ENCODE results near the gene FAM98B. TPM values are rescaled to one million over a fixed set of nuclear protein-coding genes. Genes with fewer than 3 reads are reported as not detected.
"Not testable (repeated sequence)": the region's sequence is repeated elsewhere in the genome, so short reads cannot be mapped to it uniquely, and the experiment has no call there.

FAM98B gene
- total and polyA plus RNA-seq, 8 donors, result 3.2 to 13.8 (median 5.7) TPM

DNA sequence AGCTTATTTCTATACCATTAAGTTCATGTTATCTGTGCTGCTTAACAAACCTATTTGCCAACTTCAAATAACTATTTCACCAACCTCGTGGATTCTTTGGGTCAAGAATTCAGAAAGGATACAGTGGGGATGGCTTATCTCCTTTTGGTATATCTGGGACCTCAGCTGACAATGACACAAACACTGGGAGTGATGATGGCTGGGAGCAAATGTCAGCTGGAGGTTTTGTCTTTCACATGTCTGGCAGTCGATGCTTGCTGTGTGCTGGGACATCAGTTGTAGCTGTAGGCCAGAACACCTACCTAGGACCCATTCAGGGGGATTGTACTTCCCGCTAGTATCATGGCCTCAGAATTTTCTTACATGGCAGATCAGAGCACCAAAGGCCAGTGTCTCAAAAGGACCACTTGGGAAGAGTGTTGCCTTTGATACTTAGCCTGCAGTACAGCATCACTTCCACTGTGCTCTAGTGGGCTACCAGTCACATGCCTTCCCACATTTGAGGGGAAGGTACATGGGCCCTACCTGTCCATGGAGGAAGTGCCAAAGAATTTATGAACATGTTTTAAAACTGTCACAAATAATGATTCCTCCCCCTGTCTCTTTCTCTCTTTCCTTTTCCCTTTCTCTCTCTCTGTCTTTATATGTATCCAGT lies 23.7 kb upstream of the FAM98B start:
- no peaks in the 10 kb centered on the region for H3K36me3 ChIP-seq
- H3K4me1 ChIP-seq, result no peaks in the 10 kb centered on the region
- H3K27ac ChIP-seq, result no peak overlapping the region
- ATAC-seq (no peak), DNase-seq (no peak), FAIRE-seq (no peak)
- WGBS, 2 donors, result 58 to 62% methylated on average over 3 of the region's 3 CpGs
- no peaks in the 10 kb centered on the region for H3K9me3 ChIP-seq
- H3K27me3 ChIP-seq, result no peaks in the 10 kb centered on the region
- intact Hi-C loops (cut with DNase I), result no loop called here
- no peak overlapping the region for H3K4me3 ChIP-seq
- TF ChIP-seq, protein P1, sequence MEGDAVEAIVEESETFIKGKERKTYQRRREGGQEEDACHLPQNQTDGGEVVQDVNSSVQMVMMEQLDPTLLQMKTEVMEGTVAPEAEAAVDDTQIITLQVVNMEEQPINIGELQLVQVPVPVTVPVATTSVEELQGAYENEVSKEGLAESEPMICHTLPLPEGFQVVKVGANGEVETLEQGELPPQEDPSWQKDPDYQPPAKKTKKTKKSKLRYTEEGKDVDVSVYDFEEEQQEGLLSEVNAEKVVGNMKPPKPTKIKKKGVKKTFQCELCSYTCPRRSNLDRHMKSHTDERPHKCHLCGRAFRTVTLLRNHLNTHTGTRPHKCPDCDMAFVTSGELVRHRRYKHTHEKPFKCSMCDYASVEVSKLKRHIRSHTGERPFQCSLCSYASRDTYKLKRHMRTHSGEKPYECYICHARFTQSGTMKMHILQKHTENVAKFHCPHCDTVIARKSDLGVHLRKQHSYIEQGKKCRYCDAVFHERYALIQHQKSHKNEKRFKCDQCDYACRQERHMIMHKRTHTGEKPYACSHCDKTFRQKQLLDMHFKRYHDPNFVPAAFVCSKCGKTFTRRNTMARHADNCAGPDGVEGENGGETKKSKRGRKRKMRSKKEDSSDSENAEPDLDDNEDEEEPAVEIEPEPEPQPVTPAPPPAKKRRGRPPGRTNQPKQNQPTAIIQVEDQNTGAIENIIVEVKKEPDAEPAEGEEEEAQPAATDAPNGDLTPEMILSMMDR (IDR thresholded peaks at IDR 0.05), result no peak

GRCh38 chr15:38436993-38437392 lies 16.9 kb upstream of the FAM98B start:
- intact Hi-C loops (cut with DNase I), result no loop called here
- TF ChIP-seq, protein P1 (IDR thresholded peaks at IDR 0.05), result no peak
- Histone ChIP-seq H3K4me3 (no peak overlapping the region), H3K4me1 (no peaks in the 10 kb centered on the region), H3K36me3 (no peaks in the 10 kb centered on the region), H3K9me3 (no peaks in the 10 kb centered on the region), H3K27ac (no peak overlapping the region), H3K27me3 (peaks cover 0 to 5% (median 0%) of the 10 kb centered on the region in 4 donors)
- DNase-seq (no peak), ATAC-seq (no peak), FAIRE-seq (no peak)
- 17 to 43% methylated on average over 1 of the region's 1 CpG for WGBS, 2 donors

GRCh38 chr15:38437603-38438002 lies 16.3 kb upstream of the FAM98B start:
- H3K27me3 ChIP-seq; H3K27ac ChIP-seq; DNase-seq; H3K36me3 ChIP-seq; H3K4me3 ChIP-seq; intact Hi-C loops (cut with DNase I); FAIRE-seq; ATAC-seq; H3K4me1 ChIP-seq; H3K9me3 ChIP-seq: not testable (repeated sequence)
- 63 to 64% methylated on average over 4 of the region's 4 CpGs for WGBS, 2 donors

DNA sequence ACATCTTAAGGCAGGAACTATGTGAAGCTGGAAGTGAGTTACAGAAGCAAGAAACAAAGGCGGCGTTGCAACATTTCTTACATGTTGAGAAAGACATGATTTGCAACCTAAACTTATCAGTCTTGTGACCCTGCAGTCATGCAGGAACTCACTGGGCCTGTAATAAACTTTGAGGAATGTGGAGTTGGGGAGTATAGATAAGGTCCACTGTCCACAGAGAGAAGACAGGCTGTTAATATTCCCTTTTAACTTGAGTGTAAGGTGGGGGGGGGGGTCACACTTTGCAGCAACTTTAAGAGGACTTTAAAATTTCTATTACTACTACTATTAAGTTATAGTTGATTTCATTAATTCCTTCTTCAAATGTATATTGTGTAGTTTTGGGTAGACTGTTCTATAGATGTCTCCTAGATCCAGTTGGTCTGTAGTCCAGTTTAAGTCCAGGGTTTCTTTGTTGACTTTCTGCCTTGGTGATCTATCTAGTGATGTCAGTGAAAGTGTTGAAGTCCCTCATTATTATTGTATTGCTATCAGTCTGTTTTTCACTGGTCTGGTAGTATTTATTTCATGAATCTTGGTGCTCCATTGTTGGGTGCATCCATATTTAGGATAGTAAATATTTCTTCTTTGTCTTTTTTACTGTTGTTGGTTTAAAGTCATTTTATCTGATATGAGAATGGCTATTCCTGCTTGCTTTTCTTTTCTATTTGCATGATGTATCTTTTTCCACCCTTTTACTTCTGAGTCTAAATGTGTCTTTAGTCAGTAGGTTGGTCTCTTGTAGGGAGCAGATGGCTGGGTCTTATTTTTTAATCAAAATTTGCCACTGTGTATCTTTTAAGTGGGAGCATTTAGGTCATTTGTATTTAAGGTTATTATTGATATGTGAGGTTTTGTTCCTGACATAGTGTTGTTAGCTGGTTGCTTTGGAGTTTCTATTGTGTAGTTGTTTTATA lies 15.6 kb upstream of the FAM98B start:
- no peak for DNase-seq
- no peak for FAIRE-seq
- H3K27ac ChIP-seq, result no peak overlapping the region
- TF ChIP-seq, protein P1 (IDR thresholded peaks at IDR 0.05), result no peak
- no peaks in the 10 kb centered on the region for H3K9me3 ChIP-seq
- no peaks in the 10 kb centered on the region for H3K4me1 ChIP-seq
- WGBS, 2 donors, result 72% methylated on average over 2 of the region's 2 CpGs
- H3K36me3 ChIP-seq, result no peaks in the 10 kb centered on the region
- ATAC-seq, result no peak
- peaks cover 0 to 5% (median 0%) of the 10 kb centered on the region in 4 donors for H3K27me3 ChIP-seq
- H3K4me3 ChIP-seq, result no peak overlapping the region
- intact Hi-C loops (cut with DNase I), result no loop called here

DNA sequence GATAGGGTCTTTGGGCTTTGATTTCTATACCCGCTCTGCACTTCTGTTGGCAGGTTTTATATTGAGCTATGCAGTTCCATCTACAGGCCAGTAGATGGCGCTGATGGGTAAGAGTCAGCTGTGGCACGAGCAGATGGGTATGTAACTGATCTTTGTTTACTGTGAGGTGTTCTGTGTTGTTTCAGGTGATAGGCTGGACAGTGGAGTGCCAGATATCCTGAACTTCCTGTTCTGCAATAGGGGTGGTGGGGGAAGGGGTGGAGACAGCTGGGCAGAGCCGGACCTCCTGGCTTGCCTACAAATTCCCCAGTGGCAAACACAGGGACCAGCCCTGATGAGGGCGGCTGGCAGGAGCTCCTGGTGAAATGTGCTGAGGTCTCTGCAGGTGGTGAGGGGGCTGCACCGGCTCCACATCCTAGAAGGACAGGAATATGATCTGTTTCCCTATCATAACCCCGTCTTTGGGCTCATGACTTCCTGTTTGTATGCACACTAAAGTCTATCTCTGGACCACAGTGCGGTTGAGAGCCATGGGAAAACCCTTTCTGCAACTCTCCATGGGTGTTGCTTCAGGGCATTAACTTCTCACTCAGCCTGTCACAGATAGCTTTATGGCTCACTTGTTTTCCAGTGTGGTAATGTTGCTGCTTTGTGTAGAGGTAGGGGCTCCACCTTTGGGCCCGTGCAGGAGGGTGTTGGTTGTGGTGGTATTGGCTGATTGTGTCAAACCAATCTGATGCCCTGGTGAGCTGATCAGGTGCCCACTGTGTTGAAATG lies 13.4 kb upstream of the FAM98B start:
- H3K27ac ChIP-seq, result no peak overlapping the region
- peak; percentile 72 to 99 (median 96) for ATAC-seq
- peak in 5 of 6 donors; percentile 43 to 67 (median 56) for DNase-seq
- no peak for FAIRE-seq
- no peak overlapping the region for H3K4me3 ChIP-seq
- no peaks in the 10 kb centered on the region for H3K4me1 ChIP-seq
- H3K9me3 ChIP-seq, result no peaks in the 10 kb centered on the region
- H3K36me3 ChIP-seq, result no peaks in the 10 kb centered on the region
- 22 to 25% methylated on average over 9 of the region's 9 CpGs for WGBS, 2 donors
- H3K27me3 ChIP-seq, result peaks cover 0 to 5% (median 0%) of the 10 kb centered on the region in 4 donors
- TF ChIP-seq, protein P1 (IDR thresholded peaks at IDR 0.05), result peak; percentile 78 to 96 (median 92)
- intact Hi-C loops (cut with DNase I), result loop anchor here in 2 of 3 donors (10.0 kb wide), 2 partner anchors 244 to 254 kb away; no protein-coding TSS in a partner anchor
